ENCODE measurements around the gene MLIP.
"Not testable (repeated sequence)": the region's sequence is repeated elsewhere in the genome, so short reads cannot be mapped to it uniquely, and the experiment has no call there.

Gene MLIP

GRCh38 chr6:54204921-54205591, 93.8 kb downstream of the MLIP start:
- no peak overlapping the region for H3K27ac ChIP-seq (ENCODE audit: low read depth in 2 of 2, low read length in 2 of 2)
- H3K36me3 ChIP-seq (ENCODE audit: control insufficient read depth in 2 of 2, insufficient read depth in 2 of 2, low read length in 2 of 2): no peaks in the 10 kb centered on the region
- no peak overlapping the region for H3K9ac ChIP-seq (ENCODE audit: low read depth in 1 of 2, low read length in 2 of 2)
- H3K4me1 ChIP-seq (ENCODE audit: control insufficient read depth in 2 of 2, insufficient read depth in 2 of 2, low read length in 2 of 2): no peaks in the 10 kb centered on the region
- H3K27me3 ChIP-seq (ENCODE audit: control insufficient read depth in 2 of 2, insufficient read depth in 2 of 2, low read length in 2 of 2): no peaks in the 10 kb centered on the region
- no peak overlapping the region for H3K4me3 ChIP-seq (ENCODE audit: low read length in 2 of 2)
- no peaks in the 10 kb centered on the region for H3K9me3 ChIP-seq (ENCODE audit: control insufficient read depth in 2 of 2, low read length in 2 of 2)

DNA sequence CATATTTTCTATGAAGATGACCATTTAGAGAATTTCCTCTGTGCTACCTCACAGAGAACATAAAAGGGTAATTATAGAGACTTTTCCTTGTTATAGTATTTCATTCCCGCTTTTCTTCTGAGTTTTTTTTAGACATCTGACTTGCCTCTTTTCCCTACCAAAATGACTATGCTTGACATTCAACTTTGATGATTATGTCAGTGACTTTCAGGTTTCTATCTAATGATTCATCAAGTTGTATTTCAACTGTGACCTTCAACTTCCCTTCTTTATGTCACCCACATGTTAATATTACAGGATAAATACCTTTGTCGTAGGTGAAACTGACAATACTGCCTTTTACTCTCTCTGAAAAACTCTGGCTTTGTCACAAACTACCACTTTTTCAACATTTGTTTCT, 95.3 kb downstream of the MLIP start:
- H3K27ac ChIP-seq (ENCODE audit: low read depth in 2 of 2, low read length in 2 of 2): no peak overlapping the region
- no peaks in the 10 kb centered on the region for H3K4me1 ChIP-seq (ENCODE audit: control insufficient read depth in 2 of 2, insufficient read depth in 2 of 2, low read length in 2 of 2)
- H3K36me3 ChIP-seq (ENCODE audit: control insufficient read depth in 2 of 2, insufficient read depth in 2 of 2, low read length in 2 of 2): no peaks in the 10 kb centered on the region
- no peaks in the 10 kb centered on the region for H3K27me3 ChIP-seq (ENCODE audit: control insufficient read depth in 2 of 2, insufficient read depth in 2 of 2, low read length in 2 of 2)
- no peaks in the 10 kb centered on the region for H3K9me3 ChIP-seq (ENCODE audit: control insufficient read depth in 2 of 2, low read length in 2 of 2)
- no peak overlapping the region for H3K4me3 ChIP-seq (ENCODE audit: low read length in 2 of 2)
- no peak overlapping the region for H3K9ac ChIP-seq (ENCODE audit: low read depth in 1 of 2, low read length in 2 of 2)

GRCh38 chr6:54209983-54210382, 98.7 kb downstream of the MLIP start:
- H3K27me3 ChIP-seq (ENCODE audit: control insufficient read depth in 2 of 2, insufficient read depth in 2 of 2, low read length in 2 of 2); H3K36me3 ChIP-seq (ENCODE audit: control insufficient read depth in 2 of 2, insufficient read depth in 2 of 2, low read length in 2 of 2); H3K9me3 ChIP-seq (ENCODE audit: control insufficient read depth in 2 of 2, low read length in 2 of 2); H3K9ac ChIP-seq (ENCODE audit: low read depth in 1 of 2, low read length in 2 of 2); H3K4me1 ChIP-seq (ENCODE audit: control insufficient read depth in 2 of 2, insufficient read depth in 2 of 2, low read length in 2 of 2); H3K27ac ChIP-seq (ENCODE audit: low read depth in 2 of 2, low read length in 2 of 2); H3K4me3 ChIP-seq (ENCODE audit: low read length in 2 of 2): not testable (repeated sequence)

DNA sequence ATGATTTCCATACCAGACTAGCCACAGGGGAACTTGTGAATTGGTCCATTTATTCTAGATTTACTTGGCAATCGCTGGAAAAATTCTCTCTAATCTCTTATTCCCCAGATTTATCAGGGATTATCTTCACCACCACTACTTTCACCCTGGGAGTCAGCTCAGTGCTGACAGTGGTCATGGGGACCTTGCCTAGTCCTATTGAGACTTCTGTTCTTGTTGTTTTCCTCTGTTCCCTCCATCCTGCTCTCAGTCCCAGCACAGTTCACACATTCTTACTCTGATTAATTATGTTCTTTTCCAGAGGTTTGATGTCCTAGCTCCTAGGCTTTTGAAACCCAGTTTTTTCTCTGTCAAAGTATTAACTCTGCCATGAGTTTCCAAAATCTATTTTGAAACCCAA, 103.0 kb downstream of the MLIP start:
- Histone ChIP-seq H3K4me1 (ENCODE audit: control insufficient read depth in 2 of 2, insufficient read depth in 2 of 2, low read length in 2 of 2) (no peaks in the 10 kb centered on the region), H3K27ac (ENCODE audit: low read depth in 2 of 2, low read length in 2 of 2) (no peak overlapping the region), H3K9ac (ENCODE audit: low read depth in 1 of 2, low read length in 2 of 2) (no peak overlapping the region), H3K9me3 (ENCODE audit: control insufficient read depth in 2 of 2, low read length in 2 of 2) (no peaks in the 10 kb centered on the region), H3K36me3 (ENCODE audit: control insufficient read depth in 2 of 2, insufficient read depth in 2 of 2, low read length in 2 of 2) (no peaks in the 10 kb centered on the region), H3K27me3 (ENCODE audit: control insufficient read depth in 2 of 2, insufficient read depth in 2 of 2, low read length in 2 of 2) (no peaks in the 10 kb centered on the region), H3K4me3 (ENCODE audit: low read length in 2 of 2) (no peak overlapping the region)

DNA sequence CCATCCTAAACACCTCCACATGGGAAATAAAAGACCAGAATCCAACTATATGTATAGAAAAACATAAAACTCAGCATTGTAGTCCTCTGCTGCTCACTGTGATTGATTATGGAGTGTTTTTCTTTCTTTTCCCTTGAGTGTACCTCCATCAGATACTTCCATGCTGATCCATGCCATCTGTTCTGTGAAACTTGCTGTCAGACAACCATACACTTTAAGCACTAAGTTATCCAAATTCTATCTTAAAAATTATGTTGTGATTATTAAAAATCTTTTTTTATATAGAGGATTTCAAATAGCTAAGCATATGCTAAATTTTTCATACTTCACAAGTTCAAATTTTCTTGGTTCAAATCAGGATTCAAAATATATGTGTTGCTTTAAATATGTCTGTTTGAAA, 105.1 kb downstream of the MLIP start:
- Histone ChIP-seq H3K27ac (ENCODE audit: low read depth in 2 of 2, low read length in 2 of 2) (no peak overlapping the region), H3K36me3 (ENCODE audit: control insufficient read depth in 2 of 2, insufficient read depth in 2 of 2, low read length in 2 of 2) (no peaks in the 10 kb centered on the region), H3K9me3 (ENCODE audit: control insufficient read depth in 2 of 2, low read length in 2 of 2) (no peaks in the 10 kb centered on the region), H3K4me3 (ENCODE audit: low read length in 2 of 2) (no peak overlapping the region), H3K9ac (ENCODE audit: low read depth in 1 of 2, low read length in 2 of 2) (no peak overlapping the region), H3K4me1 (ENCODE audit: control insufficient read depth in 2 of 2, insufficient read depth in 2 of 2, low read length in 2 of 2) (no peaks in the 10 kb centered on the region), H3K27me3 (ENCODE audit: control insufficient read depth in 2 of 2, insufficient read depth in 2 of 2, low read length in 2 of 2) (no peaks in the 10 kb centered on the region)

DNA sequence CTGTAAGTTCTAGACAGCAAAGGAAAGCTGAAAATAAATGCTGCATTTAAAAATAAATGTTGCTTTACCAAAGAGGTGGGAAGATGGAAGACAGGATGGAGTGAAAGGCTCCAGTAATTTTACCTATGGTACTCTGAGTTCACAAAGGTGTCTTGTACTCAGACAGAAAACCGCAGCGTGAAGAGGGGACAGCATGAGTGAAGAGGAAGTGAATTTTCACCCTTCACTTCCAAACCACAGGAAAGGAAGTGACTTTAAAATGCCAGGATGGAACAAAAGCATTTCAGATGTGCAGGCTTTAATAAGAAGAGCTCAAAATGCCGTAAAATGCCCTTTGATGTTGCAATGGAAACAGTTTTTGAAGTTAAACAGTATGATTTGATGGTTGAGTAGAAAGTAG, 105.8 kb downstream of the MLIP start:
- H3K27me3 ChIP-seq (ENCODE audit: control insufficient read depth in 2 of 2, insufficient read depth in 2 of 2, low read length in 2 of 2): no peaks in the 10 kb centered on the region
- H3K9ac ChIP-seq (ENCODE audit: low read depth in 1 of 2, low read length in 2 of 2): no peak overlapping the region
- H3K4me1 ChIP-seq (ENCODE audit: control insufficient read depth in 2 of 2, insufficient read depth in 2 of 2, low read length in 2 of 2): no peaks in the 10 kb centered on the region
- no peaks in the 10 kb centered on the region for H3K36me3 ChIP-seq (ENCODE audit: control insufficient read depth in 2 of 2, insufficient read depth in 2 of 2, low read length in 2 of 2)
- H3K27ac ChIP-seq (ENCODE audit: low read depth in 2 of 2, low read length in 2 of 2): no peak overlapping the region
- no peak overlapping the region for H3K4me3 ChIP-seq (ENCODE audit: low read length in 2 of 2)
- H3K9me3 ChIP-seq (ENCODE audit: control insufficient read depth in 2 of 2, low read length in 2 of 2): no peaks in the 10 kb centered on the region

GRCh38 chr6:54222217-54222616, 111.0 kb downstream of the MLIP start:
- Histone ChIP-seq H3K9me3 (ENCODE audit: control insufficient read depth in 2 of 2, low read length in 2 of 2) (peaks cover 0 to 4% of the 10 kb centered on the region in 2 donors), H3K4me3 (ENCODE audit: low read length in 2 of 2) (no peak overlapping the region), H3K36me3 (ENCODE audit: control insufficient read depth in 2 of 2, insufficient read depth in 2 of 2, low read length in 2 of 2) (no peaks in the 10 kb centered on the region), H3K4me1 (ENCODE audit: control insufficient read depth in 2 of 2, insufficient read depth in 2 of 2, low read length in 2 of 2) (no peaks in the 10 kb centered on the region), H3K27me3 (ENCODE audit: control insufficient read depth in 2 of 2, insufficient read depth in 2 of 2, low read length in 2 of 2) (no peaks in the 10 kb centered on the region), H3K9ac (ENCODE audit: low read depth in 1 of 2, low read length in 2 of 2) (no peak overlapping the region), H3K27ac (ENCODE audit: low read depth in 2 of 2, low read length in 2 of 2) (no peak overlapping the region)

DNA sequence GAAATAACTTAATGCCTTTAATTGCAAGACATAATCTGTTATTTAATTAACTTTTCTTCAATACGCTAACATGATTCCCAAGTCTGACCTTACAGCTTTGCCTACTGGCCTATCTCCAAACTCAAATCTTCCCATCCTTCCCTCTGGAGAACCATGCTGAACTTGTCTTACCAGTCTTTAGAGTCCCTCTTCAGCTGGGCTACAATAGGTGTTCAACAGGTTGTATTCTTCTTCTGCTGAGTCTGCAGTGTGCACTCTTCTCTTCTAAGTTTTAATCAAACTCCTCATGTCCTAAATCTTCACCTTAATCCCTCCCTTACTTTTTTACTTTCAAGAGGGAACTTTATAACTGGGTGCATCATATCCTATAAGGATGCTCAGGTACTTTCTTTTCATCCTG, 121.5 kb downstream of the MLIP start:
- Histone ChIP-seq H3K4me3 (ENCODE audit: low read length in 2 of 2) (no peak overlapping the region), H3K36me3 (ENCODE audit: control insufficient read depth in 2 of 2, insufficient read depth in 2 of 2, low read length in 2 of 2) (no peaks in the 10 kb centered on the region), H3K9me3 (ENCODE audit: control insufficient read depth in 2 of 2, low read length in 2 of 2) (no peaks in the 10 kb centered on the region), H3K27ac (ENCODE audit: low read depth in 2 of 2, low read length in 2 of 2) (no peak overlapping the region), H3K27me3 (ENCODE audit: control insufficient read depth in 2 of 2, insufficient read depth in 2 of 2, low read length in 2 of 2) (no peaks in the 10 kb centered on the region), H3K9ac (ENCODE audit: low read depth in 1 of 2, low read length in 2 of 2) (no peak overlapping the region), H3K4me1 (ENCODE audit: control insufficient read depth in 2 of 2, insufficient read depth in 2 of 2, low read length in 2 of 2) (no peaks in the 10 kb centered on the region)

GRCh38 chr6:54234539-54234938, 123.3 kb downstream of the MLIP start:
- Histone ChIP-seq H3K4me3 (ENCODE audit: low read length in 2 of 2) (no peak overlapping the region), H3K9me3 (ENCODE audit: control insufficient read depth in 2 of 2, low read length in 2 of 2) (no peaks in the 10 kb centered on the region), H3K9ac (ENCODE audit: low read depth in 1 of 2, low read length in 2 of 2) (no peak overlapping the region), H3K27ac (ENCODE audit: low read depth in 2 of 2, low read length in 2 of 2) (no peak overlapping the region), H3K36me3 (ENCODE audit: control insufficient read depth in 2 of 2, insufficient read depth in 2 of 2, low read length in 2 of 2) (no peaks in the 10 kb centered on the region), H3K27me3 (ENCODE audit: control insufficient read depth in 2 of 2, insufficient read depth in 2 of 2, low read length in 2 of 2) (no peaks in the 10 kb centered on the region), H3K4me1 (ENCODE audit: control insufficient read depth in 2 of 2, insufficient read depth in 2 of 2, low read length in 2 of 2) (no peaks in the 10 kb centered on the region)

DNA sequence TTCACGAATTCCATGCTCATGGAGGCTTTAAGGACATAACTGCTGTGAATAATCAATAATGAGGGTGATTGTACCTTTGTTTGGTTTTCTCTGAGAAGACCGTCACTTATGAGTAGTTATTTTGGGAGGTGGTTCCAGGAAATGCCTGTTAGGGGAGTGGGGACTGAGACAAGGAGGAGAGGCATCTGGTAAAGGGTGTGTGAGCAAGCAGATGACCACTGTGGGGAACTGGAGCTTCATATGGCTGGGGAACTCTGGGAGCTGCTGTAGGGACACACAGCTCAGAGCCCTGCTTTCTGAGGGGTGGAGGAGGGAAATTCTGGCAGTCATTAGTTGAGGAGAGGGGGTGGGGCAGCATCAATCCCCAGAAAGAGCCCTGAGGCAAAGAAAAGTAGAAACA, 125.7 kb downstream of the MLIP start:
- Histone ChIP-seq H3K27ac (ENCODE audit: low read depth in 2 of 2, low read length in 2 of 2) (no peak overlapping the region), H3K27me3 (ENCODE audit: control insufficient read depth in 2 of 2, insufficient read depth in 2 of 2, low read length in 2 of 2) (no peaks in the 10 kb centered on the region)

DNA sequence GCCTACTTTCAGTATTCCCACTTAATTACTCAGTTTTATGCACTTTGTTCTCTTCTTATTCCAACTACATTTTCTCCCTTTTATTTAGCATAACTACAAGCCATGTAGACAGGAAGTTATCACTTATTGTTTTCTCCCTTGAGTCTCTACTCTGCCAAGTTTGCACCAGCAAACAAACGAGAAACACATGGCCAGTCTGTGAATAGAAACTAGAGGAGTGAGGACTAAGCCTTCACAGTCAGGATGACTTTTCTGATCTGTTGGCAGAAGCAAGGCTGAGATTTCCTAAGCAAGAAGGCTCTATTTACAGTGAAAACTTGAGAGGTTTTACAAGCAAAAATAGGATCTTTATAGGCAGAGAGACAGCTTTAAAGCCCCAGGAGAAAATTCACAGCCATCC, 127.2 kb downstream of the MLIP start:
- Histone ChIP-seq H3K4me1 (ENCODE audit: control insufficient read depth in 2 of 2, insufficient read depth in 2 of 2, low read length in 2 of 2) (no peaks in the 10 kb centered on the region), H3K27ac (ENCODE audit: low read depth in 2 of 2, low read length in 2 of 2) (no peak overlapping the region), H3K9ac (ENCODE audit: low read depth in 1 of 2, low read length in 2 of 2) (no peak overlapping the region), H3K4me3 (ENCODE audit: low read length in 2 of 2) (no peak overlapping the region), H3K27me3 (ENCODE audit: control insufficient read depth in 2 of 2, insufficient read depth in 2 of 2, low read length in 2 of 2) (no peaks in the 10 kb centered on the region), H3K9me3 (ENCODE audit: control insufficient read depth in 2 of 2, low read length in 2 of 2) (no peaks in the 10 kb centered on the region), H3K36me3 (ENCODE audit: control insufficient read depth in 2 of 2, insufficient read depth in 2 of 2, low read length in 2 of 2) (no peaks in the 10 kb centered on the region)

More for the DNA sequence above, 125.7 kb downstream of the MLIP start:
- Histone ChIP-seq H3K4me1 (ENCODE audit: control insufficient read depth in 2 of 2, insufficient read depth in 2 of 2, low read length in 2 of 2) (no peaks in the 10 kb centered on the region), H3K9ac (ENCODE audit: low read depth in 1 of 2, low read length in 2 of 2) (no peak overlapping the region), H3K9me3 (ENCODE audit: control insufficient read depth in 2 of 2, low read length in 2 of 2) (no peaks in the 10 kb centered on the region), H3K4me3 (ENCODE audit: low read length in 2 of 2) (no peak overlapping the region), H3K36me3 (ENCODE audit: control insufficient read depth in 2 of 2, insufficient read depth in 2 of 2, low read length in 2 of 2) (no peaks in the 10 kb centered on the region)

Data from mucosa of rectum (tissue), 2 donors.